ENCODE measurements around the gene OPRL1. TPM values are rescaled to one million over a fixed set of nuclear protein-coding genes. Genes with fewer than 3 reads are reported as not detected.

OPRL1 gene
- polyA plus RNA-seq, 1 experiment: 0.86 TPM

GRCh38 chr20:64050261-64051032, 29.4 kb upstream of the OPRL1 start:
- CTCF ChIA-PET: interaction anchor here (1.1 kb wide), 1 partner anchor 11 kb away, joined by 3 read pairs; no protein-coding TSS in a partner anchor
- no peak overlapping the region for H3K4me3 ChIP-seq (ENCODE audit: low read depth, low read length)
- no peak overlapping the region for H3K27ac ChIP-seq (ENCODE audit: low read depth, low read length)

GRCh38 chr20:64051033-64051452, 28.8 kb upstream of the OPRL1 start:
- POLR2A ChIA-PET: interaction anchor here (1.4 kb wide), 1 partner anchor 12 kb away, joined by 5 read pairs; the partner anchor contains the start of gene TCEA2
- CTCF ChIA-PET: interaction anchor here (1.1 kb wide), 1 partner anchor 12 kb away, joined by 3 read pairs; no protein-coding TSS in a partner anchor
- no peak overlapping the region for H3K27ac ChIP-seq (ENCODE audit: low read depth, low read length)

More at GRCh38 chr20:64050261-64051032, 29.4 kb upstream of the OPRL1 start:
- Histone ChIP-seq H3K9me3 (ENCODE audit: control insufficient read depth, insufficient read depth, low read length) (no peaks in the 10 kb centered on the region; the same call in 1 of the 2 replicates), H3K27me3 (ENCODE audit: control insufficient read depth, insufficient read depth, low read length) (peaks cover 58% of the 10 kb centered on the region)
- no peak for TF ChIP-seq CTCF (IDR thresholded peaks at IDR 0.05; ENCODE audit: low read depth, low read length)
- POLR2A ChIA-PET: interaction anchor here (1.4 kb wide), 1 partner anchor 12 kb away, joined by 5 read pairs; the partner anchor contains the start of gene TCEA2
- no peak for DNase-seq (ENCODE audit: low read depth, low spot score)

GRCh38 chr20:64051561-64052325, 28.1 kb upstream of the OPRL1 start:
- CTCF ChIA-PET: interaction anchor here (1.3 kb wide), 1 partner anchor 32 kb away, joined by 3 read pairs; no protein-coding TSS in a partner anchor
- TF ChIP-seq CTCF (IDR thresholded peaks at IDR 0.05; ENCODE audit: low read depth, low read length): no peak
- POLR2A ChIA-PET: interaction anchor here (0.6 kb wide), 2 partner anchors 73 to 424 kb away, joined by 4 to 7 read pairs; no protein-coding TSS in a partner anchor
- peaks cover 50% of the 10 kb centered on the region for H3K27me3 ChIP-seq (ENCODE audit: control insufficient read depth, insufficient read depth, low read length)
- H3K4me3 ChIP-seq (ENCODE audit: low read depth, low read length): no peak overlapping the region
- H3K27ac ChIP-seq (ENCODE audit: low read depth, low read length): no peak overlapping the region
- H3K9me3 ChIP-seq (ENCODE audit: control insufficient read depth, insufficient read depth, low read length): no peaks in the 10 kb centered on the region; the same call in 1 of the 2 replicates
- no peak for DNase-seq (ENCODE audit: low read depth, low spot score)

More at GRCh38 chr20:64051033-64051452, 28.8 kb upstream of the OPRL1 start:
- peaks cover 52% of the 10 kb centered on the region for H3K27me3 ChIP-seq (ENCODE audit: control insufficient read depth, insufficient read depth, low read length)
- no peak for DNase-seq (ENCODE audit: low read depth, low spot score)
- no peaks in the 10 kb centered on the region; the same call in 1 of the 2 replicates for H3K9me3 ChIP-seq (ENCODE audit: control insufficient read depth, insufficient read depth, low read length)
- H3K4me3 ChIP-seq (ENCODE audit: low read depth, low read length): no peak overlapping the region
- no peak for TF ChIP-seq CTCF (IDR thresholded peaks at IDR 0.05; ENCODE audit: low read depth, low read length)

DNA sequence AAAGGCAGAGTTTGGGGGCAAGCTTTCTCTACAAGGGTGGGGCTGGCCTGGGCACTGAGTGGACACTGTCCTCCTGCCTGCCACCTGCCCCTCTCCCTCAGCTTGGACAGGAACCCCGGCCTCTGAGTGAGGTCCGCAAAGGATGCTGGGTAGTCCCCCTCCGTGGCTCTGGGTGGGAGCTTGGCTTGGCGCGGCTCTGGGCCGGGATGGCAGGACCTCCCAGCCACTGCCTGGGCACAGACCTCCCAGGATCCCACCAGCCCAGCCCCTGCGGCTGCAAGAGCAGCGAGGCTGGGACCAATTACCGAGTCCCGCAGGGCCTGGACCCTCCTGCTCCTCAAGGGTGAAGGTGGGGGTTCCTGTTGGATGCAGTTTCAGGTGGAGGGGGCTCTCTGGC, 27.6 kb upstream of the OPRL1 start:
- POLR2A ChIA-PET: interaction anchor here (0.6 kb wide), 2 partner anchors 72 to 424 kb away, joined by 4 to 7 read pairs; no protein-coding TSS in a partner anchor
- CTCF ChIA-PET: interaction anchor here (1.3 kb wide), 1 partner anchor 31 kb away, joined by 3 read pairs; no protein-coding TSS in a partner anchor
- DNase-seq (ENCODE audit: low read depth, low spot score): no peak
- H3K27me3 ChIP-seq (ENCODE audit: control insufficient read depth, insufficient read depth, low read length): peaks cover 48% of the 10 kb centered on the region
- H3K9me3 ChIP-seq (ENCODE audit: control insufficient read depth, insufficient read depth, low read length): no peaks in the 10 kb centered on the region; the same call in 1 of the 2 replicates
- no peak overlapping the region for H3K4me3 ChIP-seq (ENCODE audit: low read depth, low read length)
- no peak for TF ChIP-seq CTCF (IDR thresholded peaks at IDR 0.05; ENCODE audit: low read depth, low read length)
- H3K27ac ChIP-seq (ENCODE audit: low read depth, low read length): no peak overlapping the region
